IPS-NIHi7 (cell line): Measurements from ENCODE around the gene TEX36.
"Not testable (repeated sequence)": the region's sequence is repeated elsewhere in the genome, so short reads cannot be mapped to it uniquely, and the experiment has no call there.

Source experiments
- DNase-seq: peaks from one replicate; pipeline ENCODE4 v3.0.0; 2012; ENCODE audit warnings: mixed read lengths; ENCODE audit errors: extremely low spot score

The TEX36 gene

DNA sequence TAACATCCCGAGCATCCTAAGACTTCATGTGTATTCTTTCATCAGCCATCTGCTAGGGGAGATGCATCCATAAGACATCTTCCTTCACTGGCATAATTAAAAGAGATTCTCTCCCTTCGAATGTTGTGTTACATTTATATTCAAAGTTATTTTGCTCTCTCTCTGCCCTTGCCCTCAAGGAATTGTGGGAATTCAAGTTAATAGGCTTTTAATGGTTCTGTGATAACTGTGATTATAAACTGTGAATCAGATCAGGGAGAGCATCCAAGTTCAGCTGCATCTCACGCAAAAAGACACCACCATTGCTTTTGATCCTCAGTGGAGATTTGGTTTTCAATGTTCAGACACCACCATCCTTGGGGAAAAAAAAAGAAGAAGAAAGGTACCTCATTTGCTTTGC, 9.2 kb upstream of the TEX36 start:
- no peak for DNase-seq

DNA sequence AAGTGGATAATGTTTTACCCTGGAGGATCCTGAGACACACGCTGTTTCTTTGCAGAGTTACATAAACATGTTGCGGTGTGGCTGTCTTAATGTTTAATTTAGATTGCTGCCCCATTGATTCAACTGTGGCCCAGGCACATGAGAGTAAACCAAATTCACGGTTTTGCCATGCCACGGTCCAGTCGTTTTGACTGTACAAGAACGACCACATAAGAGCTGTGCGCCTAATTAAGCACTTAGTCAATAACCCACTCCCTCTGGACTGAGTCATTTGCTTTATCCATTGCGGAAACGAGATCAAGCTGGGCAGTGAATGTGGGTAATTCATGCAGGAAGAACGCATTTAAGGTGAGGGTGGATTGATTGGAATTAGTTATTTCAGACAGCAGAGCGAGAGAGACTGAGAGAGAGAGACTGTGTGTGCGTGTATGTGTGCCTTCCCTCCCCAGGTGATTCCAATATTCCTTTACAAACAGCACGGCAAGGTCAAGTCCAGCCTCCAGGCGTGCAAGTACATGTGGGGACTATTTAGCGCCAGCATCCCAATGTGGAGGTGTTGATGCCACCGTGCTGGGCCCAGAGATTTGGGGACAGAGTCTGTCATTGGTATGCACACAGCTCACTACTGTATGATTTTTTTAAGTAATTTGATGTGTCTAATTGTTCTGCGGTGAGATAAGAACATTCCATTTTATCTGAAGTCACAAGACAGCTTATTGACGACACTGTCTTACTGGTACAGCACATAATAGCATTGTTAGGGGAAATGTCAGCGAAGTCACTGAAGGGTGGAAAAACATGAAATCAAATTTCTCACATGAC, 8.4 kb upstream of the TEX36 start:
- DNase-seq, result no peak

DNA sequence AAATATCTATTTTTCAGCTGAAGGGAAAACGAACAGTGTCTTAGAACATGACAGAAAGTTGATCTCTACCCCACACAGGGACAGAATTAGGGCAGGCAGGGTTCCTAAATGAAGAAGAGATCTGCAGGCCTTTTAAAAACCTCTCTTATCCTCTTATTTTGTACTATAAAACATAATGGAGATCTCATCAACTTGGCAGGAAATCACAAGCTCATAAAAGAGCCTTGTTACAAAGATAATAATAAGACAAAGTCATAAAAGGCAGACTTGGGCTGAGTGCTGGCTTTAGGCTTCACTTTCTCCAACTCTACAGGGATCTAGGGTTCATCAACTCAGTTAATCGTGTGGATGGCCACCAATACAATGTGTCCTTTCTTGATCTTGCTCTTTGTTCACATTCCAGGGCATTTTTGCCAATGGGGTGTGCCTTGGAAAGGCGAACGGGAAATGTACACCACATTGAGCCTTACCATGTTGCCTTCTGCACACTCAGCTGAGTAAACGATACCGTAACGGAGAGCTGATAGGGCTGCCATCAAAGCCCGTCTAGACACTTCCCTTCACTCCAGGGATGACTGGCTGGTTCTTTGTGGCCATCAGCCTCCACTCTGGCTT, 7.1 kb upstream of the TEX36 start:
- DNase-seq, result no peak

DNA sequence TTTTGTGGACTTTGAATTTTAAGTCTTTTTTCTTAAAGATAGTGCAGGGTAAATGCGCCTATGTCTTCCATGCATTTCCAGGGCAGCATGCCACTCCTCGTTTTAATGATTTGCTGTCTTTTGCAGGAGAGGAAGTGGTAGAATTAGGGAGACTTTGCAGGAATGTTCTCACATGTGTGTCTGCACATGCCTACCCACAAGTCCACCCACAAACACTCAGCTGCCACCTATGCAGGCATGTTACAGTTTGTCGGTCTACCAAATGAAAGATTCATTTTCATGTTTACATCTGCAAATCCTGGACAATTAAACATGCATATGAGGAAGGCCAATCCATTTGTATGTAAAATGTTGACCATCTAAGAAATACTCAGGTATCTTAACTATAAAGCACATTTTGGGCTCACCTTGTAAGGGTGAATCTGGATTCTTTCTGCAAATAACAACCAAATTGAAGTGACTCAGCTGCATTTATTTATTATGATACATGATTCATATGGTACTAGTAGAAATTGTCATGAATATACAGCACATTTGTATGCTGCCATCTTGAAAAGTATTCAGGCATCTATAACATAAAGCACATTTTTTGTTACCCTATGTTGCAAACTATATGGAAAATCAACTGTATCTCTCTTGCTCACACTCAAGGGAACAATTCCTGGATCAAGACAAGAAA, 4.7 kb upstream of the TEX36 start:
- DNase-seq, result no peak

DNA sequence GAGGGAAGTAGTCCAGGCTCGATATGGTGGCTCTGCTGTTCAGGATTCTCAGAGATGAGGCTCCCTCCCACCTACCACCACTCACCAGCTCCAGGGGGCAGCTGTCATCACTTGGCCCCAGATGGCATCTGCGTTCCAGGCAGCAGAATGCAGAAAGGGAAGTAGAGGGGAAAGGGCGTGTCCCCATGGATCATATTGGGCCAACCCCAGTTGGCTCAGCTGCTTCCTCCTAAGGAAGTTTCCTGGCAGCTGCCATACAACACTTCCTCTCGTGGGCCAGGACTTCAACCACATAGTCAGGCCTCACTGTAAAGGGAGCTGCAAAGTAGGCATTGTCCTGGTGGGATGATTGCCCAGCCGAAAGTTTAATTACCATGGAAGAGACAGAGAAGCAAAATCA, 1.6 kb upstream of the TEX36 start:
- no peak for DNase-seq

DNA sequence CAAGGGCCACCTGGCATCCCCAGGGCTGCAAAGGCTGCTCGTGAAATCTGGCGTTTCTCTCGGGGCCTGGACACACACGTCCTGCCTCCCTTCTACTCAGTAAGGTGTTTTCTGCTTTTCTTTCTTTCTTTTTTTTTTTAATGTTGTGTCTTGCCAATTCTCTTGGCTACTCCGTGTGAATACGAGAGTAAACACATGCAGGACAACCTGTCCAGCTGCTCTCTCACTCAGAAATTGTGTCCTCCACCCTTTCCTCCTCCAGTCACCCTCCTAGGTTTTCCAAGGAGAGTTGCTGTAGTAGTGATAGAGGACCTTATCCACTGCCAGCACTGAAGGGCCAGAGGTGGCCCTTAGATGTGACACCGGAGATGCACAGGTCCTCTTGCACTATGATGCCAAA, 858 bp upstream of the TEX36 start:
- DNase-seq, result no peak

DNA sequence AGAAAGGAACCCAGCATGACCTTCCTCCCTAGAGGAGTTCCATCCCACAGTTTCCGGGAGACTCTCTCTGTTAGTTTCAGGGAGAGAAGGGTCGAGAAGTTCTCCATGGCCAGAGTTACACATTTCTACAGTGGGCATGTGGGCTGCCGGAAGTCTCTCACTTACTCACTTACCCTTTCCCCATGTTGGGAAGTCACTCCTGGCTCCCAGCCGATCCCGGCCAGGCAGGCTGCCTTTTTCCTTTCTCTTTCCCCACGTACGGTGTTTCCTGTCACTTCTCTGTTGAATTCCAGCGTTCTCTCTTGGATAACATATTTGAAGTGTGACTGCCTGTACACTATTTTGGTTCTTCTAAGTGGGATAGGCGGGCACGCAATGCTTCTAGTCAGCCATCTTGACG, 3.5 kb downstream of the TEX36 start:
- DNase-seq, result no peak

DNA sequence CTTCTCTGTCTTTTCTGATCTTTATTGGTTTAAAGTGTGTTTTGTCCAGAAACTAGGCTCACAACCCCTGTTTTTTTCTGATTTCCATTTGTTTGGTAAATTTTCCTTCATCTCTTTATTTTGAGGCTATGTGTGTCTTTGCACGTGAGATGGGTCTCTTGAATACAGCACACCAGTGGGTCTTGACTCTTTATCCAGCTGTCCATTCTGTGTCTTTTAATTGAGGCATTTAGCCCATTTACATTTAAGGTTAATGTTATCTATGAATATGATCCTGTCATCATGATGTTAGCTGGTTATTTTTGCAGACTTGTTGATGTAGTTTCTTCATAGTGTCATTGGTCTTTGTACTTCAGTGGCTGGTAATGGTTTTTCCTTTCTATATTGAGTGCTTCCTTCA, 10.1 kb downstream of the TEX36 start:
- DNase-seq, result no peak

DNA sequence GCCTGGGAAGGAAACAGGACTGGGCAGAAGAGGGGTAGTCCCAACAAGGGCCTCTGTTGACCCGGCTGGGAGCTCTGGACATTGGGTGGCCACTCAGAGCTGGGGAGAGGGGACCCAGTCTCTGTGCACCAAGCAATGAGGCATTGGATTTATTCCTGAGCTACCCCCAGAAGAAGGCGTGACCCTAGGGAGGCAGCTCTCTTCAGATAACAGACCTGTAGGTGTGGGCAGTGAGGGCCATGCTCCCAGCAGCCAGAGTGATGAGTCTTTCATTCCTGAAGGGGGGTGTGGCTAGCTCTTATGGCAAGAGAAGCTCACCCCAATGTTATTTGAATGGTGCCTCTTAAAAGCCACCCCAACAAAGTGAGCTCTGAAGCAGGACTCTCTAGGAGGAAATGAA, 20.4 kb downstream of the TEX36 start:
- DNase-seq, result no peak

DNA sequence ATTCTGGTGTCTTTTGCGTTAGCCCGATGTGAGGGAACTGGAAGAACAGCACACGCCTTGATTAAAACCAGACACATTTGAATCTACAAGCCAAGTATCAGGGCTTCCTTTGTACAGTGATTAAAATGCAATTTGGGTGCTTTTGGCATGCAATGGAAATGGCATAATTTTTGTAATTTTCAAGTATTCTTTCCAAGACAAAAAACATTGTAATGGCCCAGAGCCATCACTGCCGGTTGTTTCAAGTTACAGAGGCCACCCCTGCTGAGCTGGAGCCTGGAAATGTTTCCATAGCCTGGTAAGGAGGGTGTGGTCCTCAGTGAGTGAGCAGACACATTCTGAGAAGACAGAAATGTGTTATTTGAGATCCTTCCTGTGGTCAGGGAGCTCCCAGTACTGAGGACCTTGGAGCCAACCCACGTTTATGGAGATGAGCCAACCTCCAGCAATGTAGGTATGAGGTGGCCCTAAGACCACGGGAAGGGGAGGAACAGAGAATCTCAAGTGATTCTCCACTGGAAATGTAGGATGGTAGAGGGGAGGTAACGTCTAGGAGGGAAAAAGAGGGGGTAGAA, 20.9 kb downstream of the TEX36 start:
- DNase-seq, result peak; percentile 12

DNA sequence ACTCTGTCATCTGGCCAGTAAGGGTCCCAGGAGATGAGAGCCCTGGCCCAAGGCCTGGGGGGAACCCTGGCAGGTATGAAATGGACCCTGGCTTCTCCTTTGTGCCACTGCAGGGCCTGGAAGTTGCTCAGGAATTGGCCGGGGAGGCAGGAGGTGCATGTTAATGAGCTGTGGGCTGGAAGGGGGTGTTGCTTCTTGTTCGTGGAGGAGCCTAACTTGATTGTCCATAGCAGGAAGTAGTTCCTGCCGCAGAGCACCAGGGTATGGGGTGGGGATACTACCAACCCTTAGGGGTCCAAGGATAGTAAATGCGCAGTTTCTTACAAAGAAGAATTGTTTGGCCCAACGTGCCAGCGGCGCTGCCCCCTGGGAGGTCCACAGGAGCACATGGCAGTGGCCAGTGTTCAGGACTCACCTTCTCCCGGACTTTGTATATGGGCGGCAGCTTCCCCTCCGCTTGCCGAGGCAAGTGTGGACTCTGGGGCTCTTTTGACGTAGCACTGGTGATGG, 21.5 kb downstream of the TEX36 start:
- DNase-seq, result no peak

DNA sequence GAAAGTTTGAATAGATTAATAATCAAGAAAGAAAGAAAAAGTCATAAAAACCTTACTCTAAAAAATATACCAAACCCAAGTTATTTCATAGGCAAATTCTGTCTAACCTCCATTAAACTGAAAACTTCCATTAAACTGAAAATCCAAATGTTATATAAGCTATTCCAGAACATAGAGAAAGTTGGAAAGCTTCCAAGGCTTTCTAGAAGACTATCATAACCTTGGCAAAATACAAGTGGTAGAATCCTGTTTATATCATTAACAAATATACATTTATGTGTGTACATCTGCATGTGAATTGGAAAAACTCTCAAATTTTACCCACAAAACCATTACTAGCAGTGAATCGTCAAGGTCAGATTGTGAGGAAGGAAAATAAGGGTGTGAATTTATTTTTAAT, 23.9 kb downstream of the TEX36 start:
- DNase-seq, result no peak

DNA sequence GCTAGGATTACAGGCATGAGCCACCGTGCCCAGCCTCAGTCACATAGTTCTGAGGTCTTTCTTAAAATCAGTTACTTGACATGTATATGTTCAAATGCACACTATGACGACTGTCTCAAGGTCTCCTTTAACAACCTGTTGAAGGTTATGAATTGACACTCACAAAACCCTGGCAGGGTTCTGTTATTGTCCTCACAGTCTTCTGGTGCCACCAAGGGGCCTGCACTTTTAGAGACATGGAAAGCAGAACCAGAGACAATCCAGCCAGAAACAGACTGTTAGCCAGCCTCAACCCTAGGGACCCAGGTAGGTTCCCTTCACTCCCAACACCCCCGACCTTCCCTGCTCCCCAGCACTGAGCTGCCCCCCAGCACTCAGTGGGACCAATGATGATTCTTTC, 26.4 kb downstream of the TEX36 start:
- DNase-seq, result no peak

DNA sequence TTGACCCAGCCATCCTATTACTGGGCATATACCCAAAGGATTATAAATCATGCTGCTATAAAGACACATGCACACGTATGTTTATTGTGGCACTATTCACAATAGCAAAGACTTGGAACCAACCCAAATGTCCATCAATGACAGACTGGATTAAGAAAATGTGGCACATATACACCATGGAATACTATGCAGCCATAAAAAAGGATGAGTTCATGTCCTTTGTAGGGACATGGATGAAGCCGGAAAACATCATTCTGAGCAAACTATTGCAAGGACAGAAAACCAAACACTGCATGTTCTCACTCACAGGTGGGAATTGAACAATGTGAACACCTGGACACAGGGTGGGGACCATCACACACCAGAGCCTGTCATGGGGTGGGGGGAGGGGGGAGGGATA, 29.9 kb downstream of the TEX36 start:
- DNase-seq, result not testable (repeated sequence)

DNA sequence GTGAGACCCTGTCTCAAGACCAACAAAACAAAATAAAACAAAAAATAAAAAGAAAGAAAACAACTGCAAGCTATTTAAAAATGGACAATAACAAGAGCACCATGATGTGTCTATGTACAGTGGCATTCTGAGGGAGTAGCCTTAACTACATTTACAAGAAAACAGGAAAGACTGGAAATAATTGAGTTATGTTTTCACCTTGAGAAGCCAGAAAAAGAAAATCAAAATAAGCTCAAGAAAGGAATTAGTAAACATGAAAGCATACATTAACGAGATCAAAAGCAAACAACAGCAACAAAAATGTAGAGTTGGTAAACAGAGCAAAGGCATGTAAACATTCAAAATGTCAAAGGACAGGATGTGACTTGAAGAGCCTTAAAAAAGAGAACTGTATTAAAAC, 36.7 kb downstream of the TEX36 start:
- DNase-seq, result no peak

DNA sequence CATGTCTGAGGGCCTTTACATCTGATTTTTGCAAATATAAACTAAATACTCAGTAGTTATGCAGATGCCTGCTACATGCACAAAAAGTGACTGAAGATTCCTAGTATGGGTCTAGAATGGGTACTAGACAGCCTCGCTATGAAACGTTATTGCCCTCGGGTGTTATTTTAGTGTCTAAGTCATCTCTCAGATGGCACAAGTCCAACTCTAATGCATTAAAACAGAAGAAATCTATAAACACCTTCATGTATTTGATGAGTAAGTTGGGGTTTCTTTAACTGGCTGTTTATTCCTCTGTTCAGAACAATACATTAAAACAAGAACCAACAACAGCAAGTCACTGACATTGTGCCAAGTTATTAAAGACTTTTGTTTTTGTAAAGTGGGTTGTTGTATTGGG, 41.6 kb downstream of the TEX36 start:
- no peak for DNase-seq

DNA sequence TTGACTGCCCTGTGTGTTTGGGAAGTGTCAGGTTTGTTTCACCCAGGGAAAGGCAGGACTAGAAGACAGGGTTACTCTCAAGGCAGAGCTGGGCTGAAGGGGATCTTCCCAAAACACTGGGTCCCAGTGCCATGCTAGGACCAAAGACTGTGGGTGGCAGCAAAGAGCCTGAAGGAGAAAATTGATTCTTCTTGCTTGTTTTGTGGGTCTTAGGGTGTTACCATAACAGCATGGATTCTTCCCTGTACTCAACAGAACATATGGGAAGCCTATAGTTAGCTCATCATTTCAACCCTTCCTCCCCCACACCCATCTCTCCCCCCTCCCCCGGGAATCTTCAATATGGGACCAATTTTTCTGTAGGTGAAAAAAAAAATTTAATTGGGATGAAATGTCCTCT, 42.3 kb downstream of the TEX36 start:
- DNase-seq, result no peak

DNA sequence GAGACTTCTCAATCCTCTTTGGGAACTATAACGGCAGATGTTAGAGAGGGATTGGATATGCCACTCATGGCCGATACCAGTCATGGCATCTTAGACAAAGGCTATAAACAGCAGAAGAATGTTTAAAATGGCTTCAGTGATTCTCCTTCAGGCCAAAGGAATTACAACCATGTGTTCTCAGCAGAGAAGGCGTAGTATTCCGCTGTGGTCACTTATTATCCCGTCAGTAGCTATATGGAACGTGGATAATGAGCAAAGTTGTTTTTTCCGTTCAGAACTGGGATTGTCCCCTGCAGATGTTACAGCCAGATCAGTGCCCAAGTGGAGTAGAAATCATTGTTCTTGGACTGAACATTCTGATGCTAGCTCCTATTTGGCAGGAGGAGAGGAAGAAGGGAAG, 43.1 kb downstream of the TEX36 start:
- DNase-seq, result no peak

DNA sequence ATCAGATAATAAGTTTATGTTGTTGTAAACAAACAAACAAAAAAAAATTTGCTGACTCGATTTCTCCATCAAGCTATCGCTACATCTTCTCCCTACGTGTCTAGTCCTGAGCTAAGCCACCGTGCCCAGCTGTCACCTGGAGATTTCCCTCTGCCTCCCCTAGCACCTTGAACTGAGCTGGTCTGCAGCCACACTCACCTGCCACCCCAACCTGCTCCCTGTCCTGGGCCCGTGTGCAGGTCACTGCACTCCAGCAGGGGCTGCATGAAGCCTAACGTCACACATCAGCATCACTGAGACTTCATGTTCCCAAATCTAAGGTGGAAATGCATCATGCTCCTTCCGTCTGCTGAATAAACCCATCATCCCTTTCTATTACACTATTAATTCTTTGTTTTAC, 44.4 kb downstream of the TEX36 start:
- DNase-seq, result no peak

DNA sequence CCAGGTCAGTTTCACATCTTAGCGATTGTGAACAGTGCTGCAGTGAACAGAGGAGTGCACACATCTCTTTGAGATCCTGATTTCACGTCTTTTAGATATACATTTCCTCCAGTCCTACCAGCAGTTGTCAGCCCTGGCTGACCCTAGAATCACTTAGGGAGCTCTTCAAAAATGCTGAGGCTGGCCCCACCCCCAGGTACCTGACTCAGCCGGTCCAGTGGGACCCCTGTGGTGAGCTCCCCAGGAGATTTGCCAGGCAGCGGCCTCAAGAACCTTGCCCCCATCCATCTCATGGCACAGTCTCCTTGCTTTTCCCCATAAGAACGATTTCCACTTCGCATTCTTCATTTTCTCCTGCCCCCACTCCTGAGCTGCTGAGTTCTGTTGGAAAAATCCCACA, 45.5 kb downstream of the TEX36 start:
- no peak for DNase-seq

DNA sequence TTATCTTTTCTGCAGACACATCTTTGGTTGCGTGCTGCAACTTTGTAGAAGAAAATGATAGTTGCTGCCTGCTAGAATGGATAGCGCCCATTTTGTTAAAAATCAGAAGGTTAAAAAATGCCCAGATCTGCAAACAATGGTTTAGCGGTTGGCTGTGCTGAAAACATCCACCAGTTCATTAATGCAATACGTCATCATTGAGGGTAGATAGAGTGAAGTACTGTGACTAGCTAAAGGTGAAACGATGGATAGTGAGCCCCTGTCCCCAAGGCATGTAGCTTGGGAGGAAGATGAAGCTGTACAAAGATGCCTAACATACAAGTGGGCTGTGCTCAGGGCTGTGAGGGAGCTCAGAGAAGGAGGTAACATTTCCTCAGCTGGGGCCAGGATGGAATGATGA, 48.4 kb downstream of the TEX36 start:
- no peak for DNase-seq

DNA sequence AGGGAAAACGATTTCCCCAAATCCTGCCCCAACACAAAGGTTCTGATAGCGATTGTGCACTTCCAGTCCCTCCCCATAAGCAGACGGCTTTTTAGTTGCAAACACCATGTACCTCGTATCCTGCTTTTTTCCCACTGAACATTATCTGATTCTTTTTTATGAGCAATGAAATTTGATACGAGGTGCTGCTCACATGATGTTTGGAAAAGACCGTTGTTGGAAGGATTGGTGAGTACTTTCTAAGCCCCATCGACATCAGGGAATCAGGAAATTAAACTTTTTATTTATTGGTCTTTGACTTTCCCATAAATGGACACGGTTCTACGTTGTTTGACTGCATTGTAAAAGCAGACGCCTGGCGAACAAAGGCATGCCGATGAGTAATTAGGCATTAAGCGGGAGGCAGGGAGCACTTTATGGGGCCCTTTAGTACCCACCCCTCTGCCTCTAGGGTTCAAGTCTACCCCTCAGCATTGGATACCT, 49.4 kb downstream of the TEX36 start:
- no peak for DNase-seq
